H1 (cell line): ENCODE results near the gene KTI12. TPM values are rescaled to one million over a fixed set of nuclear protein-coding genes. Genes with fewer than 3 reads are reported as not detected.

Source experiments
- CTCF ChIA-PET: fragments of 300-600 bp; sonication (Branson Sonifier 250); formaldehyde crosslinking; loops from one replicate; lab custom pipeline; 2021; ENCODE audit not compliant: partially characterized antibody; lab: Charles Lee
- POLR2A ChIA-PET: fragments of 300-600 bp; sonication (Branson Sonifier 250); formaldehyde crosslinking; loops from one replicate; lab custom pipeline; 2021; ENCODE audit warnings: inconsistent platforms; ENCODE audit not compliant: partially characterized antibody; lab: Charles Lee
- DNase-seq, 2 experiments: peaks; one replicate each; pipeline versions ENCODE4 v3.0.0 to v3.0.0-alpha.2; 2010 to 2022; ENCODE audit warnings: low spot score in 2 of 2, low read depth in 1 of 2, mixed read lengths in 1 of 2
- FAIRE-seq: peaks from 2 replicates; lab custom pipeline; 2011; peaks lifted over from hg19 to GRCh38; lab: Jason Lieb, UNC
- H2AFZ ChIP-seq: 2 replicates; pipeline ENCODE4 v1.8.1; 2012; ENCODE audit warnings: low read length, inconsistent platforms
- H2AK5ac ChIP-seq: 2 replicates; pipeline ENCODE4 v1.6.1; 2013; ENCODE audit warnings: low read depth, low read length
- H2BK120ac ChIP-seq: replicated peaks from 2 replicates; pipeline ENCODE3; 2013; ENCODE audit warnings: low read depth, low read length, inconsistent platforms
- H2BK12ac ChIP-seq: 2 replicates; pipeline ENCODE4 v1.6.1; 2013; ENCODE audit warnings: low read depth, low read length
- H2BK15ac ChIP-seq: 2 replicates; pipeline ENCODE4 v1.6.1; 2013; ENCODE audit warnings: low read length
- H2BK20ac ChIP-seq: 2 replicates; pipeline ENCODE4 v1.6.1; 2013; ENCODE audit warnings: low read length
- H2BK5ac ChIP-seq: 2 replicates; pipeline ENCODE4 v1.6.1; 2013; ENCODE audit warnings: low read depth, low read length
- H3K14ac ChIP-seq: 2 replicates; pipeline ENCODE4 v1.6.1; 2013; ENCODE audit warnings: inconsistent platforms; ENCODE audit not compliant: insufficient read length
- H3K18ac ChIP-seq: 2 replicates; pipeline ENCODE4 v1.6.1; 2013; ENCODE audit warnings: low read length; ENCODE audit errors: extremely low read depth
- H3K23ac ChIP-seq: 2 replicates; pipeline ENCODE4 v1.6.1; 2013; ENCODE audit warnings: inconsistent platforms; ENCODE audit not compliant: insufficient read length
- H3K23me2 ChIP-seq: 2 replicates; pipeline ENCODE4 v1.6.1; 2013; ENCODE audit warnings: low read depth, low read length
- H3K27ac ChIP-seq: 2 replicates; pipeline ENCODE4 v1.6.1; 2011; ENCODE audit warnings: low read depth, low read length, inconsistent platforms
- H3K27me3 ChIP-seq, 4 experiments: replicated peaks in 1 of 4; 1 replicate in 1 of 4; 2 replicates in 3 of 4; pipeline versions ENCODE4 v1.6.1 to v1.8.1; 2011 to 2013; ENCODE audit warnings: low read length in 3 of 4, mild to moderate bottlenecking in 3 of 4, inconsistent platforms in 2 of 4, mixed read lengths in 2 of 4, moderate library complexity in 1 of 4; ENCODE audit not compliant: control insufficient read depth in 3 of 4, insufficient read depth in 3 of 4; ENCODE audit errors: extremely low read depth in 1 of 4
- H3K36me3 ChIP-seq, 4 experiments: 2 replicates each; pipeline versions ENCODE4 v1.6.1 to v1.8.1; 2011 to 2013; ENCODE audit warnings: mild to moderate bottlenecking in 4 of 4, low read length in 3 of 4, moderate library complexity in 2 of 4, control low read depth in 1 of 4, inconsistent platforms in 1 of 4; ENCODE audit not compliant: insufficient read depth in 4 of 4, control insufficient read depth in 2 of 4
- H3K4ac ChIP-seq: replicated peaks from 2 replicates; pipeline ENCODE3; 2013; ENCODE audit warnings: low read length, low read depth, mixed read lengths, inconsistent platforms; ENCODE audit not compliant: insufficient read length
- H3K4me1 ChIP-seq, 4 experiments: replicated peaks in 1 of 4; 1 replicate in 1 of 4; 2 replicates in 3 of 4; pipeline versions ENCODE4 v1.6.1 to v1.8.1; 2011 to 2013; ENCODE audit warnings: low read length in 3 of 4, inconsistent platforms in 2 of 4, mixed read lengths in 1 of 4; ENCODE audit not compliant: insufficient read depth in 4 of 4, control insufficient read depth in 3 of 4
- H3K4me2 ChIP-seq, 2 experiments: 2 replicates each; pipeline versions ENCODE4 v1.6.1 to v1.8.1; 2011 to 2013; ENCODE audit warnings: low read depth in 2 of 2, low read length in 2 of 2, control low read depth in 1 of 2, inconsistent platforms in 1 of 2, mild to moderate bottlenecking in 1 of 2; ENCODE audit not compliant: insufficient read depth in 1 of 2
- H3K4me3 ChIP-seq, 4 experiments: fragments of 200-600, 300-600 bp in 1 of 4; sonication (generic), shearing (Covaris generic), sonication (Bioruptor Twin) in 1 of 4; 2 replicates each; pipeline versions ENCODE4 v1.5.1 to v1.8.1; 2011 to 2016; ENCODE audit warnings: low read length in 4 of 4, low read depth in 3 of 4, control low read depth in 2 of 4, inconsistent platforms in 2 of 4, mild to moderate bottlenecking in 2 of 4, mixed read lengths in 1 of 4, moderate library complexity in 1 of 4; ENCODE audit not compliant: insufficient read depth in 2 of 4; ENCODE audit errors: extremely low read depth in 1 of 4
- H3K56ac ChIP-seq: replicated peaks from 2 replicates; pipeline ENCODE3; 2013; ENCODE audit warnings: low read depth, mild to moderate bottlenecking, mixed read lengths, low read length, inconsistent platforms; ENCODE audit not compliant: insufficient read length
- H3K79me1 ChIP-seq: 2 replicates; pipeline ENCODE4 v1.6.1; 2013; ENCODE audit warnings: low read depth, low read length, control low read depth
- H3K79me2 ChIP-seq, 2 experiments: 2 replicates each; pipeline versions ENCODE4 v1.6.1 to v1.8.1; 2012 to 2013; ENCODE audit warnings: low read length in 2 of 2, mild to moderate bottlenecking in 2 of 2, inconsistent platforms in 1 of 2; ENCODE audit not compliant: insufficient read depth in 2 of 2, control insufficient read depth in 1 of 2
- H3K9ac ChIP-seq, 4 experiments: replicated peaks in 1 of 4; 1 replicate in 1 of 4; 2 replicates in 3 of 4; pipeline versions ENCODE4 v1.6.1 to v1.8.1; 2011 to 2013; ENCODE audit warnings: low read depth in 3 of 4, low read length in 3 of 4, control low read depth in 2 of 4, mild to moderate bottlenecking in 2 of 4, moderate library complexity in 2 of 4, inconsistent platforms in 1 of 4; ENCODE audit errors: extremely low read depth in 1 of 4
- H3K9me3 ChIP-seq, 2 experiments: 2 replicates each; pipeline versions ENCODE4 v1.6.1 to v1.8.1; 2012 to 2013; ENCODE audit warnings: mild to moderate bottlenecking in 2 of 2, moderate library complexity in 2 of 2, control low read depth in 1 of 2, inconsistent platforms in 1 of 2, low read depth in 1 of 2, low read length in 1 of 2, mixed read lengths in 1 of 2; ENCODE audit not compliant: insufficient read depth in 2 of 2
- H4K20me1 ChIP-seq, 2 experiments: replicated peaks in 1 of 2; 2 replicates each; pipeline versions ENCODE3 to v1.8.1; 2011 to 2013; ENCODE audit warnings: inconsistent platforms in 2 of 2, low read length in 2 of 2, mild to moderate bottlenecking in 1 of 2; ENCODE audit not compliant: insufficient read depth in 2 of 2, control insufficient read depth in 1 of 2
- H4K5ac ChIP-seq: 2 replicates; pipeline ENCODE4 v1.6.1; 2013; ENCODE audit warnings: low read length, low read depth, mixed read lengths, inconsistent platforms; ENCODE audit not compliant: insufficient read length
- H4K8ac ChIP-seq: 2 replicates; pipeline ENCODE4 v1.8.0; 2013; ENCODE audit warnings: mild to moderate bottlenecking, moderate library complexity, low read length, inconsistent platforms; ENCODE audit not compliant: insufficient read depth; ENCODE audit errors: extremely low read depth
- H4K91ac ChIP-seq: replicated peaks from 2 replicates; pipeline ENCODE3; 2013; ENCODE audit warnings: low read length, mixed read lengths, inconsistent platforms; ENCODE audit not compliant: insufficient read length
- EP300 ChIP-seq, 2 experiments: IDR thresholded peaks; 1 replicate in 1 of 2; 2 replicates in 1 of 2; pipeline ENCODE4 v1.6.1; 2011 to 2012; ENCODE audit warnings: low read depth in 2 of 2, low read length in 2 of 2, mild to moderate bottlenecking in 2 of 2, borderline replicate concordance in 1 of 2, inconsistent platforms in 1 of 2, moderate library complexity in 1 of 2
- HDAC6 ChIP-seq: IDR thresholded peaks from one replicate; pipeline ENCODE4 v1.7.1; 2012; ENCODE audit warnings: low read depth, mild to moderate bottlenecking, inconsistent platforms, low read length, moderate library complexity
- KDM4A ChIP-seq: IDR thresholded peaks from one replicate; pipeline ENCODE4 v1.7.1; 2012; ENCODE audit warnings: low read depth, mild to moderate bottlenecking, moderate library complexity, low read length, inconsistent platforms; ENCODE audit not compliant: severe bottlenecking
- MAX ChIP-seq: IDR thresholded peaks from 2 replicates; pipeline ENCODE4 v1.6.1; 2012; ENCODE audit warnings: inconsistent platforms
- PHF8 ChIP-seq: fragments of 200-600 bp; sonication (generic); conservative IDR thresholded peaks from 2 replicates; pipeline ENCODE4 v1.7.1; 2012; ENCODE audit warnings: low read depth, mild to moderate bottlenecking, inconsistent platforms, low read length, moderate library complexity
- RAD21 ChIP-seq, 2 experiments: IDR thresholded peaks in 1 of 2; conservative IDR thresholded peaks in 1 of 2; 2 replicates each; pipeline ENCODE4 v1.6.1; 2011; ENCODE audit warnings: low read depth in 2 of 2, low read length in 2 of 2, improper control_type of control experiment in 1 of 2, inconsistent platforms in 1 of 2, mild to moderate bottlenecking in 1 of 2, moderate library complexity in 1 of 2
- SAP30 ChIP-seq: fragments of 300-600 bp; sonication (generic); IDR thresholded peaks from 2 replicates; pipeline ENCODE4 v1.7.1; 2012; ENCODE audit warnings: low read length, moderate library complexity, mild to moderate bottlenecking, inconsistent platforms; ENCODE audit not compliant: insufficient read depth, insufficient replicate concordance
- SIN3A ChIP-seq, 2 experiments: IDR thresholded peaks in 1 of 2; conservative IDR thresholded peaks in 1 of 2; 2 replicates each; pipeline ENCODE4 v1.6.1; 2011 to 2012; ENCODE audit warnings: low read length in 2 of 2, improper control_type of control experiment in 1 of 2, low read depth in 1 of 2, mild to moderate bottlenecking in 1 of 2
- SP1 ChIP-seq: IDR thresholded peaks from 2 replicates; pipeline ENCODE4 v1.6.1; 2011; ENCODE audit warnings: low read depth, low read length
- SUZ12 ChIP-seq: fragments of 200-600 bp; sonication (generic); IDR thresholded peaks from 2 replicates; pipeline ENCODE4 v1.6.1; 2012; ENCODE audit warnings: mild to moderate bottlenecking, inconsistent platforms, low read length, moderate library complexity, mixed read lengths
- TAF7 ChIP-seq: optimal IDR thresholded peaks from 2 replicates; pipeline ENCODE3; 2011; ENCODE audit warnings: low read depth, mild to moderate bottlenecking, inconsistent platforms, low read length, moderate library complexity, borderline replicate concordance
- WGBS, 2 experiments: shearing (Covaris generic) in 1 of 2; methylation state at CpG; one replicate each; pipeline versions ENCODE4 v1.1.6 to v1.1.7; 2013 to 2015; ENCODE audit warnings: low lambda C conversion rate in 2 of 2, mixed read lengths in 2 of 2, inconsistent platforms in 1 of 2, low coverage in 1 of 2, missing lambda C conversion rate in 1 of 2; ENCODE audit not compliant: insufficient replicate concordance in 2 of 2, insufficient coverage in 1 of 2, insufficient read length in 1 of 2; ENCODE audit errors: extremely low coverage in 1 of 2, missing lambda C conversion rate in 1 of 2; 5-methylcytosine and 5-hydroxymethylcytosine counted together
- polyA plus RNA-seq, 7 experiments: library from polyadenylated mRNA; depleted of rRNA in 3 of 7; stranded (reverse) in 5 of 7; unstranded in 2 of 7; fragments of >200 nt in 5 of 7; fragments of 200-250 nt in 2 of 7; gene quantifications; 1 replicate in 5 of 7; 2 replicates in 1 of 7; 4 replicates in 1 of 7; pipeline versions ENCODE4 v1.2.1 to v1.2.3, GENCODE V29; 2011 to 2013; ENCODE audit warnings: missing spikeins in 2 of 7, mixed read lengths in 2 of 7
- total RNA-seq: library from RNA; stranded (reverse); fragmentation: NEBNext Ultra II Directional; extraction: Animal tissue kit (Norgen Biotek cat#: 25700); gene quantifications from 2 replicates; pipeline ENCODE4 v1.2.1, GENCODE V29; 2021

Gene KTI12
- total and polyA plus RNA-seq, 2 of the 8 experiments (the other 6 are each of a cell fraction or from before 2014, with no cell fraction given), result 7.5 to 16.2 TPM

- no peak for FAIRE-seq
- CTCF ChIA-PET, result interaction anchor here (1.1 to 2.0 kb wide), 2 partner anchors 14 to 20 kb away, joined by 4 to 5 read pairs; no protein-coding TSS in a partner anchor
These were observed 51.4 kb downstream of the KTI12 start for GRCh38 chr1:51982161-51982560.

More at GRCh38 chr1:51982161-51982560, 51.4 kb downstream of the KTI12 start:
- Histone ChIP-seq H4K91ac (no peak overlapping the region), H2BK5ac (no peak overlapping the region), H3K9ac (no peak overlapping the region), H3K79me2 (peaks cover 0 to 6% of the 10 kb centered on the region in 2 experiments; a peak in 2 of 4 replicates), H3K79me1 (peaks cover 6% of the 10 kb centered on the region; the same call in 1 of the 2 replicates), H4K8ac (no peak overlapping the region), H3K4ac (no peak overlapping the region), H3K27ac (no peak overlapping the region), H2BK20ac (no peak overlapping the region), H3K4me2 (no peak overlapping the region), H3K23ac (no peak overlapping the region), H3K14ac (no peak overlapping the region), H3K4me3 (no peak overlapping the region), H3K18ac (no peak overlapping the region), H3K23me2 (no peaks in the 10 kb centered on the region), H3K56ac (no peak overlapping the region), H3K27me3 (no peaks in the 10 kb centered on the region), H2BK120ac (no peak overlapping the region), H3K9me3 (no peaks in the 10 kb centered on the region), H3K4me1 (peaks cover 0 to 2% (median 0%) of the 10 kb centered on the region in 4 experiments; a peak in 1 of 7 replicates), H2AFZ (no peak overlapping the region), H4K5ac (no peak overlapping the region), H2BK15ac (no peak overlapping the region), H4K20me1 (no peaks in the 10 kb centered on the region), H2BK12ac (no peak overlapping the region), H3K36me3 (peaks cover 0 to 30% (median 3%) of the 10 kb centered on the region in 4 experiments; a peak in 4 of 8 replicates), H2AK5ac (no peak overlapping the region)
- 90% methylated on average over 3 of the region's 3 CpGs; no CpG with 5 or more reads in 1 of the 2 experiments for WGBS, 2 experiments
- no peak for TF ChIP-seq SAP30
- no peak for TF ChIP-seq SUZ12
- TF ChIP-seq KDM4A, result no peak
- no peak for TF ChIP-seq HDAC6
- no peak for TF ChIP-seq RAD21 (IDR thresholded peaks at IDR 0.05 in 1 of 2, conservative IDR thresholded peaks at IDR 0.05 in 1 of 2; ENCODE audit: low read depth in 2 of 2, low read length in 2 of 2)
- TF ChIP-seq PHF8, result no peak
- TF ChIP-seq SIN3A (conservative IDR thresholded peaks at IDR 0.05 in 1 of 2, IDR thresholded peaks at IDR 0.05 in 1 of 2; ENCODE audit: low read depth in 1 of 2, low read length in 2 of 2), result no peak
- TF ChIP-seq EP300 (IDR thresholded peaks at IDR 0.05; ENCODE audit: borderline replicate concordance in 1 of 2, low read depth in 2 of 2, low read length in 2 of 2), result no peak
- TF ChIP-seq SP1, result no peak
- TF ChIP-seq TAF7, result no peak
- no peak for TF ChIP-seq MAX
- no peak for DNase-seq
- POLR2A ChIA-PET, result interaction anchor here (1.9 kb wide), 1 partner anchor 10 kb away, joined by 8 read pairs; no protein-coding TSS in a partner anchor
